Activated CD4-positive, alpha-beta memory T cell treated with anti-CD3 and anti-CD28 coated beads for 36 hours (primary cell): ENCODE results near the gene DMPK. TPM values are rescaled to one million over a fixed set of nuclear protein-coding genes. Genes with fewer than 3 reads are reported as not detected.

Experiments
- CTCF ChIA-PET: fragments of 350-600 bp; sonication (Branson Sonifier 250); formaldehyde crosslinking; loops from one replicate; lab custom pipeline; 2021; ENCODE audit warnings: antibody characterized with exemption, inconsistent platforms; lab: Charles Lee
- POLR2A ChIA-PET: fragments of 350-600 bp; sonication (Branson Sonifier 250); formaldehyde crosslinking; loops from one replicate; lab custom pipeline; 2021; ENCODE audit warnings: antibody characterized with exemption; lab: Charles Lee
- DNase-seq: peaks from one replicate; pipeline ENCODE4 v3.0.0-alpha.2; 2020
- H3K27ac Mint-ChIP-seq: one replicate; pipeline ENCODE4 v1.8.0; 2021; ENCODE audit warnings: mixed read lengths
- H3K27me3 Mint-ChIP-seq: one replicate; pipeline ENCODE4 v1.8.0; 2021; ENCODE audit warnings: mixed read lengths
- H3K36me3 Mint-ChIP-seq: one replicate; pipeline ENCODE4 v1.8.0; 2021; ENCODE audit warnings: mixed read lengths
- H3K4me1 Mint-ChIP-seq: one replicate; pipeline ENCODE4 v1.8.0; 2021; ENCODE audit warnings: low read depth, mixed read lengths
- H3K4me3 Mint-ChIP-seq: one replicate; pipeline ENCODE4 v1.8.0; 2021; ENCODE audit warnings: mild to moderate bottlenecking, mixed read lengths
- H3K9me3 Mint-ChIP-seq: one replicate; pipeline ENCODE4 v1.8.0; 2021; ENCODE audit warnings: mixed read lengths
- intact Hi-C: fragments of 100-400 bp; cut with micrococcal nuclease; formaldehyde crosslinking; loops from one replicate; pipeline ENCODE4 v1.15.1; 2023
- total RNA-seq, 2 experiments: library from RNA; stranded (reverse); gene quantifications; one replicate each; pipeline ENCODE4 v1.2.3, GENCODE V29; 2021

DMPK gene
- total RNA-seq, 2 experiments from 2014 or later, result 10.7 to 11.0 TPM

GRCh38 chr19:45772912-45773311 is 9.4 kb downstream of the DMPK start:
- POLR2A ChIA-PET, result interaction anchor here (1.4 kb wide), 1 partner anchor 20 kb away, joined by 3 read pairs; the partner anchor contains the start of gene DMWD

DNA sequence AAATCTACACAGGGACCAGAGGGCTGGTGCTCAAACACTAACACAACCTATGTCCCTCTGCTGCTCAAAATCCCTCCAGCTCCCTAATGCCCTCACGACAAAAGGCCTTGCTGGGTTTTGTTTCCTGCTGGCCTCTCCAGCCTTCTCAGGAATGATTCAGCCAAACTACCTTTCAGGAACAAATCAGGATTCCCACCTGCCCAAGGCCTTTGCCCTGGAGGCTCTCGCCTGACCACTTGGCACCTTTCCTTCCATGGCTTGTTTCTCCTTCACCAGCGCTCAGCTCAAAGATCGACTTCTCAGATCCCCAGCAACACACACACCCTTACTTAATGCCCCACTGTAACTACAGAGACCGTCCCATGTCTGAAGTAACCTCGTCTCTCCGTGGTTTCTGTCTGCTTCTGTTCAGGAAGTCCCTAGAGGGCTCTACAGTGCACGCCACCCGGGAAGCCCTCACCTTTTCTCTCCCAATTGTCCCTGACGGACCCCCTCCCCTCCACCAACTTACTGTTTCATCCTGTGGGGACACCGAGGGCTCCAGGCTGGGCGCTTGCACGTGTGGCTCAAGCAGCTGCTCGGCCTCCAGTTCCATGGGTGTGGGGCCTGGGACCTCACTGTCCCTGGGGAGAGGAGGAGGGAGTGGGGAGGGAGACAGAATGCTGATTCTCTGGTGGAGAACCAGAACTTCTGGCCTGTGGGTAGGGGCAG is 10.0 kb downstream of the DMPK start:
- peaks cover 9% of the 10 kb centered on the region for H3K4me1 Mint-ChIP-seq
- no peaks in the 10 kb centered on the region for H3K9me3 Mint-ChIP-seq
- H3K27me3 Mint-ChIP-seq, result peaks cover 2% of the 10 kb centered on the region
- DNase-seq, result no peak
- peaks cover 9% of the 10 kb centered on the region for H3K36me3 Mint-ChIP-seq
- ChIA-PET POLR2A (interaction anchor here (1.4 kb wide), 1 partner anchor 20 kb away, joined by 3 read pairs; the partner anchor contains the start of gene DMWD), CTCF (interaction anchor here (3.0 to 6.5 kb wide), 2 partner anchors 27 to 28 kb away, joined by 22 to 121 read pairs; no protein-coding TSS in a partner anchor)
- H3K27ac Mint-ChIP-seq, result no peak overlapping the region
- no peak overlapping the region for H3K4me3 Mint-ChIP-seq
- intact Hi-C loops, result no loop called here

More at GRCh38 chr19:45772912-45773311, 9.4 kb downstream of the DMPK start:
- Mint-ChIP-seq H3K27me3 (no peaks in the 10 kb centered on the region), H3K9me3 (no peaks in the 10 kb centered on the region), H3K36me3 (peaks cover 13% of the 10 kb centered on the region), H3K4me1 (peaks cover 5% of the 10 kb centered on the region), H3K4me3 (no peak overlapping the region), H3K27ac (no peak overlapping the region)
- no peak for DNase-seq
- intact Hi-C loops, result no loop called here
- CTCF ChIA-PET, result interaction anchor here (0.9 to 3.0 kb wide), 3 partner anchors 14 to 27 kb away, joined by 3 to 22 read pairs (median 3); no protein-coding TSS in a partner anchor

GRCh38 chr19:45771311-45771933 is 10.9 kb downstream of the DMPK start:
- Mint-ChIP-seq H3K27me3 (peaks cover 4% of the 10 kb centered on the region), H3K9me3 (no peaks in the 10 kb centered on the region), H3K4me3 (peak overlapping the region; percentile 31), H3K4me1 (peaks cover 10% of the 10 kb centered on the region), H3K27ac (no peak overlapping the region), H3K36me3 (peaks cover 3% of the 10 kb centered on the region)
- no peak for DNase-seq
- POLR2A ChIA-PET, result interaction anchor here (1.4 kb wide), 1 partner anchor 21 kb away, joined by 3 read pairs; the partner anchor contains the start of gene DMWD
- intact Hi-C loops, result no loop called here
- CTCF ChIA-PET, result interaction anchor here (0.6 to 6.5 kb wide), 6 partner anchors 8 to 114 kb away, joined by 3 to 121 read pairs (median 29); no protein-coding TSS in a partner anchor

DNA sequence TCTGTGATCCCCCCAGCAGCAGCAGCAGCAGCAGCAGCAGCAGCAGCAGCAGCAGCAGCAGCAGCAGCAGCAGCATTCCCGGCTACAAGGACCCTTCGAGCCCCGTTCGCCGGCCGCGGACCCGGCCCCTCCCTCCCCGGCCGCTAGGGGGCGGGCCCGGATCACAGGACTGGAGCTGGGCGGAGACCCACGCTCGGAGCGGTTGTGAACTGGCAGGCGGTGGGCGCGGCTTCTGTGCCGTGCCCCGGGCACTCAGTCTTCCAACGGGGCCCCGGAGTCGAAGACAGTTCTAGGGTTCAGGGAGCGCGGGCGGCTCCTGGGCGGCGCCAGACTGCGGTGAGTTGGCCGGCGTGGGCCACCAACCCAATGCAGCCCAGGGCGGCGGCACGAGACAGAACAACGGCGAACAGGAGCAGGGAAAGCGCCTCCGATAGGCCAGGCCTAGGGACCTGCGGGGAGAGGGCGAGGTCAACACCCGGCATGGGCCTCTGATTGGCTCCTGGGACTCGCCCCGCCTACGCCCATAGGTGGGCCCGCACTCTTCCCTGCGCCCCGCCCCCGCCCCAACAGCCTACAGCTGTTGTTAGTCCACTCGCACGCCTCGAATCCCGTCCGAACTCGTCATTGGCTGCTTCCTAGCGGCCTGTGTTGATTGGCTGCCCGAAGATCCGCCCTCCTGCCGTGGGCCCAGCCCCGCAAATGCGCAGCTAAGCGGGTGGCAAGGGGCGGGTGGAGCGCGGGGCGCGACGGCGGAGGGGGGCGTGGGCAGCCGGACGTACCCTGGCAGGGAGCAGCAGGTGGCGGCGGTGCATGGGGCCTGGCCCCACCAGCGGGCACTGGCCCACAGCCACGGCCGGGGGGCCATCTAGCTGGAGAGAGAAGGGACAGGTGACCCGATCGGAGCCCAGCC is 11.8 kb downstream of the DMPK start:
- intact Hi-C loops, result loop anchor here (1.0 kb wide), 3 partner anchors 9 to 29 kb away; no protein-coding TSS in a partner anchor
- H3K4me3 Mint-ChIP-seq, result peak overlapping the region; percentile 78
- CTCF ChIA-PET, result interaction anchor here (0.6 to 6.5 kb wide), 25 partner anchors 9 to 1047 kb away, joined by 3 to 121 read pairs (median 5); partner anchors contain the start of genes DMPK, DMWD, FBXO46 and MYPOP
- POLR2A ChIA-PET, result interaction anchor here (0.6 to 1.9 kb wide), 5 partner anchors 25 to 292 kb away, joined by 3 to 10 read pairs (median 4); partner anchors contain the start of genes FBXO46 and QPCTL
- no peaks in the 10 kb centered on the region for H3K9me3 Mint-ChIP-seq
- H3K36me3 Mint-ChIP-seq, result peaks cover 3% of the 10 kb centered on the region
- H3K27ac Mint-ChIP-seq, result peak overlapping the region; percentile 28
- H3K4me1 Mint-ChIP-seq, result peaks cover 10% of the 10 kb centered on the region
- peaks cover 9% of the 10 kb centered on the region for H3K27me3 Mint-ChIP-seq
- peak; percentile 92 for DNase-seq

- Mint-ChIP-seq H3K27me3 (peaks cover 12% of the 10 kb centered on the region), H3K4me1 (peaks cover 10% of the 10 kb centered on the region), H3K27ac (peak overlapping the region; percentile 18), H3K4me3 (peak overlapping the region; percentile 78), H3K9me3 (no peaks in the 10 kb centered on the region), H3K36me3 (peaks cover 3% of the 10 kb centered on the region)
- POLR2A ChIA-PET, result interaction anchor here (0.9 to 1.9 kb wide), 7 partner anchors 9 to 291 kb away, joined by 3 to 10 read pairs (median 4); partner anchors contain the start of genes FBXO46, IRF2BP1 and QPCTL
- DNase-seq, result no peak
- CTCF ChIA-PET, result interaction anchor here (0.6 to 6.5 kb wide), 31 partner anchors 9 to 291 kb away, joined by 3 to 121 read pairs (median 5); partner anchors contain the start of genes DMPK, DMWD, FBXO46 and IRF2BP1
- intact Hi-C loops, result loop anchor here (1.0 to 2.0 kb wide), 6 partner anchors 9 to 115 kb away; partner anchors contain the start of genes FBXO46 and SYMPK
Measured at GRCh38 chr19:45769821-45770191, 12.5 kb downstream of the DMPK start.

- intact Hi-C loops, result loop anchor here (1.0 to 2.0 kb wide), 3 partner anchors 38 to 116 kb away; partner anchors contain the start of genes FBXO46 and SYMPK
- CTCF ChIA-PET, result interaction anchor here (0.6 to 6.5 kb wide), 36 partner anchors 9 to 290 kb away, joined by 3 to 121 read pairs (median 5); partner anchors contain the start of genes DMPK, DMWD, FBXO46 and IRF2BP1
- peaks cover 10% of the 10 kb centered on the region for H3K4me1 Mint-ChIP-seq
- peak within 1 kb of the TSS; percentile 78 for H3K4me3 Mint-ChIP-seq
- peaks cover 15% of the 10 kb centered on the region for H3K27me3 Mint-ChIP-seq
- H3K27ac Mint-ChIP-seq, result peak within 1 kb of the TSS; percentile 18
- DNase-seq, result peak; percentile 98
- POLR2A ChIA-PET, result interaction anchor here (0.7 to 1.9 kb wide), 11 partner anchors 10 to 290 kb away, joined by 3 to 10 read pairs (median 3); partner anchors contain the start of genes DMWD, IRF2BP1 and QPCTL
- peaks cover 3% of the 10 kb centered on the region for H3K36me3 Mint-ChIP-seq
- H3K9me3 Mint-ChIP-seq, result no peaks in the 10 kb centered on the region
Measured at GRCh38 chr19:45768984-45769782, 13.1 kb downstream of the DMPK start, which contains the start of gene SIX5. TSS of gene SIX5 (minus strand) at chr19:45769252. CDS start at chr19:45768844, 408 bp downstream.

- peak; percentile 59 for DNase-seq
- Mint-ChIP-seq H3K27me3 (peaks cover 15% of the 10 kb centered on the region), H3K9me3 (no peaks in the 10 kb centered on the region), H3K27ac (peak overlapping the region; percentile 10), H3K4me1 (peaks cover 10% of the 10 kb centered on the region), H3K36me3 (peaks cover 3% of the 10 kb centered on the region), H3K4me3 (peak overlapping the region; percentile 78)
- intact Hi-C loops, result loop anchor here (2.0 kb wide), 1 partner anchor 38 kb away; the partner anchor contains the start of gene FBXO46
- ChIA-PET CTCF (interaction anchor here (0.7 to 6.5 kb wide), 14 partner anchors 9 to 248 kb away, joined by 3 to 121 read pairs (median 8); partner anchors contain the start of genes DMPK, FBXO46, MYPOP and SYMPK), POLR2A (interaction anchor here (1.2 to 1.9 kb wide), 8 partner anchors 11 to 290 kb away, joined by 3 to 10 read pairs (median 4); partner anchors contain the start of genes DMWD and QPCTL)
Measured at GRCh38 chr19:45768655-45768983, 13.7 kb downstream of the DMPK start.

GRCh38 chr19:45767881-45768654 is 14.2 kb downstream of the DMPK start:
- peak overlapping the region; percentile 60 for H3K4me3 Mint-ChIP-seq
- peak; percentile 23 for DNase-seq
- intact Hi-C loops, result loop anchor here (2.0 kb wide), 1 partner anchor 37 kb away; the partner anchor contains the start of gene FBXO46
- H3K27ac Mint-ChIP-seq, result no peak overlapping the region
- ChIA-PET CTCF (interaction anchor here (0.8 to 6.5 kb wide), 9 partner anchors 11 to 241 kb away, joined by 3 to 121 read pairs (median 8); partner anchors contain the start of genes DMPK and FBXO46), POLR2A (interaction anchor here (1.2 to 1.8 kb wide), 6 partner anchors 11 to 126 kb away, joined by 3 to 10 read pairs (median 4); partner anchors contain the start of genes DMWD and QPCTL)
- no peaks in the 10 kb centered on the region for H3K9me3 Mint-ChIP-seq
- H3K36me3 Mint-ChIP-seq, result peaks cover 3% of the 10 kb centered on the region
- peaks cover 10% of the 10 kb centered on the region for H3K4me1 Mint-ChIP-seq
- peaks cover 15% of the 10 kb centered on the region for H3K27me3 Mint-ChIP-seq

- H3K36me3 Mint-ChIP-seq, result peaks cover 3% of the 10 kb centered on the region
Measured at GRCh38 chr19:45767410-45767880, 14.8 kb downstream of the DMPK start.

More at GRCh38 chr19:45767410-45767880, 14.8 kb downstream of the DMPK start:
- Mint-ChIP-seq H3K27me3 (peaks cover 15% of the 10 kb centered on the region), H3K4me3 (peak overlapping the region; percentile 26), H3K27ac (no peak overlapping the region), H3K4me1 (peaks cover 10% of the 10 kb centered on the region), H3K9me3 (no peaks in the 10 kb centered on the region)
- intact Hi-C loops, result no loop called here
- DNase-seq, result no peak
- ChIA-PET CTCF (interaction anchor here (0.8 to 6.5 kb wide), 6 partner anchors 12 to 242 kb away, joined by 3 to 121 read pairs (median 12); partner anchors contain the start of gene FBXO46), POLR2A (interaction anchor here (1.2 kb wide), 1 partner anchor 75 kb away, joined by 3 read pairs; the partner anchor contains the start of gene SNRPD2)
